HepG2 (cell line): Measurements from ENCODE around the gene AGPAT2. TPM values are rescaled to one million over a fixed set of nuclear protein-coding genes. Genes with fewer than 3 reads are reported as not detected.

Source experiments
- ATAC-seq: fragments of 200-7000 bp; cut with Tn5 transposase; 3 replicates; pipeline ENCODE4 v1.9.1; 2020; ENCODE audit warnings: mild to moderate bottlenecking, moderate library complexity
- BruUV-seq: library from RNA; stranded (reverse); fragments of 400-500 nt; replicated peaks from 2 replicates; lab custom pipeline; 2021; lab: Mats Ljungman, UMichigan
- CTCF ChIA-PET: fragments of 300-600 bp; formaldehyde crosslinking; extraction: SDS; loops from one replicate; lab custom pipeline; 2021; ENCODE audit warnings: low total read pairs, inconsistent platforms, low intra/inter-chr PET ratio; lab: Yijun Ruan, JAX
- POLR2A ChIA-PET: fragments of 350-600 bp; sonication (Branson Sonifier 250); formaldehyde crosslinking; loops from one replicate; lab custom pipeline; 2020; ENCODE audit warnings: antibody characterized with exemption, inconsistent platforms; lab: Yijun Ruan, JAX
- DNase-seq: peaks from one replicate; pipeline ENCODE4 v3.0.0-alpha.2; 2015; ENCODE audit warnings: low spot score
- FAIRE-seq: peaks from 3 replicates; lab custom pipeline; 2011; peaks lifted over from hg19 to GRCh38; lab: Jason Lieb, UNC
- H2AFZ ChIP-seq: one replicate; pipeline ENCODE4 v1.6.1; 2011; ENCODE audit warnings: low read length, inconsistent platforms
- H3K27ac ChIP-seq: fragments of 300-600 bp; 3 replicates; pipeline ENCODE4 v1.8.0; 2011; ENCODE audit warnings: mixed run types, mild to moderate bottlenecking, mixed read lengths, low read length, inconsistent platforms; ENCODE audit not compliant: insufficient read depth; ENCODE audit errors: extremely low read length
- H3K27me3 ChIP-seq, 2 experiments: fragments of 200-600 bp in 1 of 2; 2 replicates in 1 of 2; 3 replicates in 1 of 2; pipeline versions ENCODE4 v1.6.0 to v1.8.0; 2011; ENCODE audit warnings: low read length in 2 of 2, mild to moderate bottlenecking in 2 of 2, moderate library complexity in 2 of 2, inconsistent platforms in 1 of 2; ENCODE audit not compliant: insufficient read depth in 2 of 2, control insufficient read depth in 1 of 2
- H3K36me3 ChIP-seq, 2 experiments: fragments of 200-600 bp in 1 of 2; replicated peaks in 1 of 2; 2 replicates in 1 of 2; 3 replicates in 1 of 2; pipeline versions ENCODE4 v1.5.1 to v1.8.0; 2011; ENCODE audit warnings: low read length in 2 of 2, inconsistent platforms in 1 of 2; ENCODE audit not compliant: insufficient read depth in 2 of 2, control insufficient read depth in 1 of 2
- H3K4me1 ChIP-seq: 2 replicates; pipeline ENCODE4 v1.5.1; 2012; ENCODE audit warnings: low read length, inconsistent platforms; ENCODE audit not compliant: insufficient read depth
- H3K4me2 ChIP-seq: 2 replicates; pipeline ENCODE4 v1.6.0; 2011; ENCODE audit warnings: low read depth, low read length, inconsistent platforms
- H3K4me3 ChIP-seq, 3 experiments: fragments of 200-600 bp in 1 of 3; sonication (generic), shearing (Covaris generic) in 1 of 3; replicated peaks in 1 of 3; 2 replicates each; pipeline ENCODE4 v1.5.1; 2011 to 2016; ENCODE audit warnings: low read length in 3 of 3, inconsistent platforms in 2 of 3, low read depth in 2 of 3, mild to moderate bottlenecking in 2 of 3, control low read depth in 1 of 3, mixed read lengths in 1 of 3; ENCODE audit not compliant: insufficient read depth in 1 of 3
- H3K79me2 ChIP-seq: one replicate; pipeline ENCODE4 v1.6.1; 2011; ENCODE audit warnings: low read length, inconsistent platforms; ENCODE audit not compliant: insufficient read depth
- H3K9ac ChIP-seq: 2 replicates; pipeline ENCODE4 v1.6.0; 2011; ENCODE audit warnings: mild to moderate bottlenecking, low read depth, low read length, inconsistent platforms; ENCODE audit not compliant: insufficient read depth
- H3K9me3 ChIP-seq: 2 replicates; pipeline ENCODE4 v1.5.1; 2012; ENCODE audit warnings: mild to moderate bottlenecking, low read length
- H4K20me1 ChIP-seq: 2 replicates; pipeline ENCODE4 v1.6.0; 2011; ENCODE audit warnings: inconsistent platforms, mild to moderate bottlenecking, low read length, moderate library complexity; ENCODE audit not compliant: insufficient read depth
- CBX5 ChIP-seq: sonication (generic); formaldehyde crosslinking; IDR thresholded peaks from 2 replicates; pipeline ENCODE4 v1.4.0; 2020; ENCODE audit warnings: missing genetic modification reagents, borderline replicate concordance
- HMG20B ChIP-seq: conservative IDR thresholded peaks from 2 replicates; pipeline ENCODE4 v1.6.1; 2016; ENCODE audit warnings: missing genetic modification reagents, missing compliant biosample characterization
- HOXA3 ChIP-seq: sonication (generic); formaldehyde crosslinking; IDR thresholded peaks from 2 replicates; pipeline ENCODE4 v1.5.0; 2020; ENCODE audit warnings: missing genetic modification reagents
- LCORL ChIP-seq, 2 experiments: fragments of 450-650 bp in 1 of 2; sonication (generic) in 1 of 2; formaldehyde crosslinking in 1 of 2; IDR thresholded peaks; 2 replicates each; pipeline versions ENCODE4 v1.5.0 to v1.6.1; 2017 to 2020; ENCODE audit warnings: antibody characterized with exemption in 1 of 2, missing genetic modification reagents in 1 of 2
- ZMAT3 ChIP-seq: sonication (generic); formaldehyde crosslinking; conservative IDR thresholded peaks from 2 replicates; pipeline ENCODE4 v1.7.0; 2021; ENCODE audit warnings: missing genetic modification reagents
- ZNF256 ChIP-seq: sonication (generic); formaldehyde crosslinking; conservative IDR thresholded peaks from 2 replicates; pipeline ENCODE4 v1.4.0; 2020; ENCODE audit warnings: missing genetic modification reagents
- ZNF30 ChIP-seq: sonication (generic); formaldehyde crosslinking; IDR thresholded peaks from 2 replicates; pipeline ENCODE4 v1.5.0; 2020; ENCODE audit warnings: mild to moderate bottlenecking, missing genetic modification reagents
- ZNF605 ChIP-seq: sonication (generic); formaldehyde crosslinking; IDR thresholded peaks from 2 replicates; pipeline ENCODE4 v1.8.0; 2022; ENCODE audit warnings: mild to moderate bottlenecking, missing genetic modification reagents
- WGBS: methylation state at CpG from one replicate; pipeline ENCODE4 v1.1.6; 2017; ENCODE audit warnings: low lambda C conversion rate; 5-methylcytosine and 5-hydroxymethylcytosine counted together
- in situ Hi-C: cut with HindIII; loops from 2 replicates; pipeline ENCODE4 v1.10.0; 2017; ENCODE audit warnings: low pct_unique_long_range_greater_than_20kb; ENCODE audit not compliant: extremely low pct_ligation_motif_present
- intact Hi-C: fragments of 100-400 bp; cut with micrococcal nuclease; formaldehyde crosslinking; loops from one replicate; pipeline ENCODE4 v1.10.0; 2022; ENCODE audit not compliant: unreplicated experiment
- polyA plus RNA-seq, 8 experiments: library from polyadenylated mRNA; depleted of rRNA in 3 of 8; stranded (reverse) in 7 of 8; unstranded in 1 of 8; fragments of >200 nt; fragmentation: Illumina TruSeq in 4 of 8; extraction: Trizol in 4 of 8; gene quantifications; 2 replicates each; pipeline versions ENCODE4 v1.2.1 to v1.2.3, GENCODE V29; 2011 to 2016; ENCODE audit warnings: low read depth in 4 of 8, missing spikeins in 1 of 8, mixed read lengths in 1 of 8; ENCODE audit not compliant: insufficient read depth in 1 of 8
- total RNA-seq, 5 experiments: library from RNA; depleted of rRNA; stranded (reverse); fragments of >200 nt; fragmentation: Illumina TruSeq; extraction: Trizol; gene quantifications; 2 replicates each; pipeline ENCODE4 v1.2.3, GENCODE V29; 2016; ENCODE audit warnings: low read depth in 1 of 5
- TF ChIP-seq, protein P1 (sequence below): sonication (generic); formaldehyde crosslinking; IDR thresholded peaks from 2 replicates; pipeline ENCODE4 v1.5.1; 2020; ENCODE audit warnings: mild to moderate bottlenecking, missing genetic modification reagents, borderline replicate concordance
- TF ChIP-seq, protein P2 (sequence below): fragments of 450-650 bp; IDR thresholded peaks from 2 replicates; pipeline ENCODE4 v1.6.1; 2017
- TF ChIP-seq, protein P3 (sequence below): sonication (generic); formaldehyde crosslinking; IDR thresholded peaks from 2 replicates; pipeline ENCODE4 v1.8.0; 2022; ENCODE audit warnings: mild to moderate bottlenecking, missing genetic modification reagents, moderate library complexity
- TF ChIP-seq, protein P4 (sequence below): sonication (generic); formaldehyde crosslinking; IDR thresholded peaks from 2 replicates; pipeline ENCODE4 v1.5.0; 2020; ENCODE audit warnings: missing genetic modification reagents

Gene AGPAT2
- total and polyA plus RNA-seq, 2 of the 13 experiments (the other 11 are each of a cell fraction or from before 2014, with no cell fraction given), result 3.9 to 25.8 TPM

GRCh38 chr9:136694163-136694871, 7.1 kb upstream of the AGPAT2 start:
- Histone ChIP-seq H3K79me2 (no peaks in the 10 kb centered on the region), H2AFZ (no peak overlapping the region), H3K4me1 (peaks cover 77% of the 10 kb centered on the region), H3K4me2 (peak overlapping the region; percentile 62), H3K27me3 (peaks cover 18 to 51% of the 10 kb centered on the region in 2 experiments; a peak in 4 of 5 replicates), H3K9ac (no peak overlapping the region), H4K20me1 (no peaks in the 10 kb centered on the region), H3K36me3 (no peaks in the 10 kb centered on the region), H3K9me3 (no peaks in the 10 kb centered on the region), H3K4me3 (peak overlapping the region in 1 of 3 experiments; percentile 32; a peak in 1 of 6 replicates), H3K27ac (no peak overlapping the region)
- no TSS peak for BruUV-seq
- DNase-seq, result peak; percentile 33
- peak; percentile 68 for ATAC-seq
- intact Hi-C loops (loop anchor here (5.0 kb wide), 1 partner anchor 47 kb away; no protein-coding TSS in a partner anchor), in situ Hi-C loops (no loop called here)
- ChIA-PET CTCF (interaction anchor here (0.9 to 1.0 kb wide), 3 partner anchors 21 to 206 kb away, joined by 3 to 4 read pairs (median 3); no protein-coding TSS in a partner anchor), POLR2A (interaction anchor here (1.0 to 1.1 kb wide), 3 partner anchors 22 to 34 kb away, joined by 4 to 9 read pairs (median 8); no protein-coding TSS in a partner anchor)
- 12% methylated on average over 9 of the region's 32 CpGs for WGBS
- no peak for FAIRE-seq
- TF ChIP-seq HOXA3 (CRISPR knock-in tag), result no peak
- TF ChIP-seq, protein P1, sequence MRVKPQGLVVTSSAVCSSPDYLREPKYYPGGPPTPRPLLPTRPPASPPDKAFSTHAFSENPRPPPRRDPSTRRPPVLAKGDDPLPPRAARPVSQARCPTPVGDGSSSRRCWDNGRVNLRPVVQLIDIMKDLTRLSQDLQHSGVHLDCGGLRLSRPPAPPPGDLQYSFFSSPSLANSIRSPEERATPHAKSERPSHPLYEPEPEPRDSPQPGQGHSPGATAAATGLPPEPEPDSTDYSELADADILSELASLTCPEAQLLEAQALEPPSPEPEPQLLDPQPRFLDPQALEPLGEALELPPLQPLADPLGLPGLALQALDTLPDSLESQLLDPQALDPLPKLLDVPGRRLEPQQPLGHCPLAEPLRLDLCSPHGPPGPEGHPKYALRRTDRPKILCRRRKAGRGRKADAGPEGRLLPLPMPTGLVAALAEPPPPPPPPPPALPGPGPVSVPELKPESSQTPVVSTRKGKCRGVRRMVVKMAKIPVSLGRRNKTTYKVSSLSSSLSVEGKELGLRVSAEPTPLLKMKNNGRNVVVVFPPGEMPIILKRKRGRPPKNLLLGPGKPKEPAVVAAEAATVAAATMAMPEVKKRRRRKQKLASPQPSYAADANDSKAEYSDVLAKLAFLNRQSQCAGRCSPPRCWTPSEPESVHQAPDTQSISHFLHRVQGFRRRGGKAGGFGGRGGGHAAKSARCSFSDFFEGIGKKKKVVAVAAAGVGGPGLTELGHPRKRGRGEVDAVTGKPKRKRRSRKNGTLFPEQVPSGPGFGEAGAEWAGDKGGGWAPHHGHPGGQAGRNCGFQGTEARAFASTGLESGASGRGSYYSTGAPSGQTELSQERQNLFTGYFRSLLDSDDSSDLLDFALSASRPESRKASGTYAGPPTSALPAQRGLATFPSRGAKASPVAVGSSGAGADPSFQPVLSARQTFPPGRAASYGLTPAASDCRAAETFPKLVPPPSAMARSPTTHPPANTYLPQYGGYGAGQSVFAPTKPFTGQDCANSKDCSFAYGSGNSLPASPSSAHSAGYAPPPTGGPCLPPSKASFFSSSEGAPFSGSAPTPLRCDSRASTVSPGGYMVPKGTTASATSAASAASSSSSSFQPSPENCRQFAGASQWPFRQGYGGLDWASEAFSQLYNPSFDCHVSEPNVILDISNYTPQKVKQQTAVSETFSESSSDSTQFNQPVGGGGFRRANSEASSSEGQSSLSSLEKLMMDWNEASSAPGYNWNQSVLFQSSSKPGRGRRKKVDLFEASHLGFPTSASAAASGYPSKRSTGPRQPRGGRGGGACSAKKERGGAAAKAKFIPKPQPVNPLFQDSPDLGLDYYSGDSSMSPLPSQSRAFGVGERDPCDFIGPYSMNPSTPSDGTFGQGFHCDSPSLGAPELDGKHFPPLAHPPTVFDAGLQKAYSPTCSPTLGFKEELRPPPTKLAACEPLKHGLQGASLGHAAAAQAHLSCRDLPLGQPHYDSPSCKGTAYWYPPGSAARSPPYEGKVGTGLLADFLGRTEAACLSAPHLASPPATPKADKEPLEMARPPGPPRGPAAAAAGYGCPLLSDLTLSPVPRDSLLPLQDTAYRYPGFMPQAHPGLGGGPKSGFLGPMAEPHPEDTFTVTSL (CRISPR knock-in tag), result no peak
- 0 out of 2 replicates have a peak, but pooled peaks have one; percentile 2 for TF ChIP-seq ZNF605 (CRISPR knock-in tag)
- no peak for TF ChIP-seq LCORL (IDR thresholded peaks at IDR 0.05)
- TF ChIP-seq LCORL (CRISPR knock-in tag; IDR thresholded peaks at IDR 0.05), result no peak
- no peak for TF ChIP-seq ZNF30
- 0 out of 2 replicates have a peak, but pooled peaks have one; percentile 21 for TF ChIP-seq HMG20B
- TF ChIP-seq, protein P2, sequence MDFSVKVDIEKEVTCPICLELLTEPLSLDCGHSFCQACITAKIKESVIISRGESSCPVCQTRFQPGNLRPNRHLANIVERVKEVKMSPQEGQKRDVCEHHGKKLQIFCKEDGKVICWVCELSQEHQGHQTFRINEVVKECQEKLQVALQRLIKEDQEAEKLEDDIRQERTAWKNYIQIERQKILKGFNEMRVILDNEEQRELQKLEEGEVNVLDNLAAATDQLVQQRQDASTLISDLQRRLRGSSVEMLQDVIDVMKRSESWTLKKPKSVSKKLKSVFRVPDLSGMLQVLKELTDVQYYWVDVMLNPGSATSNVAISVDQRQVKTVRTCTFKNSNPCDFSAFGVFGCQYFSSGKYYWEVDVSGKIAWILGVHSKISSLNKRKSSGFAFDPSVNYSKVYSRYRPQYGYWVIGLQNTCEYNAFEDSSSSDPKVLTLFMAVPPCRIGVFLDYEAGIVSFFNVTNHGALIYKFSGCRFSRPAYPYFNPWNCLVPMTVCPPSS, result no peak
- TF ChIP-seq, protein P3, sequence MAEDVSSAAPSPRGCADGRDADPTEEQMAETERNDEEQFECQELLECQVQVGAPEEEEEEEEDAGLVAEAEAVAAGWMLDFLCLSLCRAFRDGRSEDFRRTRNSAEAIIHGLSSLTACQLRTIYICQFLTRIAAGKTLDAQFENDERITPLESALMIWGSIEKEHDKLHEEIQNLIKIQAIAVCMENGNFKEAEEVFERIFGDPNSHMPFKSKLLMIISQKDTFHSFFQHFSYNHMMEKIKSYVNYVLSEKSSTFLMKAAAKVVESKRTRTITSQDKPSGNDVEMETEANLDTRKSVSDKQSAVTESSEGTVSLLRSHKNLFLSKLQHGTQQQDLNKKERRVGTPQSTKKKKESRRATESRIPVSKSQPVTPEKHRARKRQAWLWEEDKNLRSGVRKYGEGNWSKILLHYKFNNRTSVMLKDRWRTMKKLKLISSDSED (CRISPR knock-in tag), result no peak
- no peak for TF ChIP-seq ZNF256
- no peak for TF ChIP-seq ZMAT3 (CRISPR knock-in tag)
- TF ChIP-seq CBX5 (CRISPR knock-in tag), result no peak
- TF ChIP-seq, protein P4, sequence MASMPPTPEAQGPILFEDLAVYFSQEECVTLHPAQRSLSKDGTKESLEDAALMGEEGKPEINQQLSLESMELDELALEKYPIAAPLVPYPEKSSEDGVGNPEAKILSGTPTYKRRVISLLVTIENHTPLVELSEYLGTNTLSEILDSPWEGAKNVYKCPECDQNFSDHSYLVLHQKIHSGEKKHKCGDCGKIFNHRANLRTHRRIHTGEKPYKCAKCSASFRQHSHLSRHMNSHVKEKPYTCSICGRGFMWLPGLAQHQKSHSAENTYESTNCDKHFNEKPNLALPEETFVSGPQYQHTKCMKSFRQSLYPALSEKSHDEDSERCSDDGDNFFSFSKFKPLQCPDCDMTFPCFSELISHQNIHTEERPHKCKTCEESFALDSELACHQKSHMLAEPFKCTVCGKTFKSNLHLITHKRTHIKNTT (CRISPR knock-in tag), result no peak
